M059J (cell line): ENCODE results near the gene SLC6A3. TPM values are rescaled to one million over a fixed set of nuclear protein-coding genes. Genes with fewer than 3 reads are reported as not detected.
"Not testable (repeated sequence)": the region's sequence is repeated elsewhere in the genome, so short reads cannot be mapped to it uniquely, and the experiment has no call there.

Experiments used
- DNase-seq: peaks from one replicate; pipeline ENCODE4 v3.0.0-alpha.2; 2012; ENCODE audit warnings: low read depth
- total RNA-seq: library from RNA; depleted of rRNA; stranded (reverse); fragments of >200 nt; shearing (Covaris generic); gene quantifications from 2 replicates; pipeline ENCODE4 v1.2.3, GENCODE V29; 2014

SLC6A3 gene
- total RNA-seq, 1 experiment from 2014 or later = not detected

DNA sequence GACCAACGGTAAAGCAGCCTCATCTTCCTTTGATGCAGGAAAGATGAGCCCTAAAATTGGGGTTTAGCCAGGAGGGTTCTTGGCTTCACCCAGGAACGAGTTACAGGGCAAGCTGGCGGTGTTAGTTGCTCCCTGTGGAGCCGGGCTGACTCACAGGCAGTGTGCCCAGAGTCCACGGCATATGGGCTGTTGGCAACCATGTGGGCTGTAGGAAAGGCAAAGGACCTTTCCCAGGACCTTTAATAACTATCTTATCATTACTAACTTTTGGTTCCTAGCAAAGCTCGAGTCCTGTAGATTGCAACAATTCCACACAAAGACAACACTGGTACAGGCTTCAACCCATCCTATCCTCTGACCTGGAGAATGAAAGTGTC, 70.6 kb downstream of the SLC6A3 start:
- peak; percentile 45 for DNase-seq

DNA sequence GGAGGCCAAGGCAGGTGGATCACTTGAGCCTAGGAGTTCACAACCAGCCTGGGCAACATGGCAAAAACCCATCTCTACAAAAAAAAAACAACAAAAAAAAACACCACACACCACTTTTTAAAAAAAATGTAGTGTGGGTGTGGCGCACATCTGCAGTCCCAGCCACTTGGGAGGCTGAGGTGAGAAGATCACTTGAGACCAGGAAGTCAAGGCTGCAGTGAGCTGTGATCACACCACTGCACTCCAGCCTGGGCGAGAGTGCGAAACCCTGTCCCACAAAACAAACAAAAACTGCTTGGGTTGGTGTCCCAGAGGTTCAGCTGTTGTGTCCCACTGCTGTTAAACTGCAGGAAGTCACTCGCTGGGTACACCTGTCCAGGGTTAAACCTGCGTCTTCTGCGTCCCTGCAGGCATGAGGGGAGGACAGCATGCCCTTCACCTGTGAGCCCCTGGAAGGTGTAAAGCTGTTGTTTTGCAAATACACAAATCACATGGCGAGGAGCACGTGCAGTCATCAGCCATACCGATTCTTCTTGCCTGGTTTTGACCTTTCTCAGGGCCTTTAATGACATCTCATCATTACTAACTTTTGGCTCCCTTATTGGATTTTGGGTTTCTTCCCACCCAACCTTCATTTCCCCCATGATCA, 71.1 kb downstream of the SLC6A3 start:
- DNase-seq = no peak

DNA sequence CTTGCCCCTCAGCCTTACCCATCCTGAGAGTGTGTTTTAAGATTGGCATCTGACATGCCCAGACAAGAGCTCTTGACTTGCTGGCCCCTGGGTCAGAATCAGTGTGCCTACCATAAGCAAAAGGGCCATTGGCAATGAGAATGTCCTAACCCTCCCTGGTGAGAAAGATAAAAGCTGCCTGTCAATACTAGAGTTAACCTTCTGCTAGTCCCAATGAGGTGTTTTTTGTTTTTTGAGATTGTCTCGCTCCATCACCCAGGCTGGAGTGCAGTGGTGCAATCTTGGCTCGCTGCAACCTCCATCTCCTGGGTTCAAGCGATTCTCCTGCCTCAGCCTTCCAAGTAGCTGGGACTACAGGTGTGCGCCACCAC, 73.3 kb downstream of the SLC6A3 start:
- DNase-seq = not testable (repeated sequence)

DNA sequence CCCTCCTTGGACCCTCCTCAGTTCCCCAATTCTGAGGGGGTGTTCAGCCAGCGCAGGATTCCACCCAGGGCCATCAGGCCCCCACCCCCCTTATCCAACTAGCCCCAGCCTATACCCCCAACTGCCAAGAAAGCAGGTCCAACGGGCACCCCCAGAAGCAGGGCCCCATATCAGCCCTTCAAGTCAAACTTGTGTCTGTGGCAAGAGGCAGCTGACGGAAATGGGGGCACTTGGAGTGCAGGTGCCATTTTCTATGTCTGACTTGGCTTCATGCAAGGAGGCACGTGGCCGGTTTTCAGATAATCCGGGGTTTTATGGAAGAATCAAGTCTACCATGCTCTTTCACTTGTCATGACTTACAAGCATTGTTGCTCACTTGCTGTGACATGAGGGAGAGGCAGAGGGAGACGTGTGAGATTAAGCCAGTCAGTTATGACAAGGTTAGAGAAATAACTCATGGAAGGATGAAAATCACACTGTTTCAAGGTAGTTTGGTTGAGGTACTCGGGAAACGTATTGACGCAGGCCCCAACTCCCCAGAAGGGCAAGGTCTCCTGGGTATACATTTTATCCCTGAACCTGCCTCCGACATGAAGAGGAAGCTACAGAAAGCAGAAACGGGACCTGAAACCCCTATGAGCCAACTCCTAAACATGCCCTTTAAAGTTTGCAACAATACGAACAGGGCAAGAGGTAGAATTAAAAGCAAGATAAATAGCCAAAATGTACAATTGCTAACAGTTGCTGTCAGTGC, 73.8 kb downstream of the SLC6A3 start:
- DNase-seq = no peak

DNA sequence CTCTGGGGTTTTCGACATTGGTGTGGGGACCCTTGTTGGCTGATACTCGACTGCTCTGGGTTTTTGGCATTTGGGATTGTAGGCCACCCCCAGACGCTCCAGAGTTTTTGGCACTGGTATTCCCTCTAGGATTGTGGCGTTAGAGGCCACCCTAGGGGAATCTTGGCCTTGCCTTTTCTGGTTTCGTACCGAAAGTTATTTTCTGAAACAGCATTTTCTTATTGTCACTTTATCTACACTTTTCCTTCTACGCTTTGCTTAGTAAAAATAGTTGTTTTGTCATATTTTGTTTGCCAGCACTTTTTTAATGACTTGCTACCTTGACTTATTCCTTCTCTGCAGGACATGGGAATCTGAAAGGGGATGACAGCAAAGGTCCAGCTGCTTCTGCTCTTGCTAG, 75.2 kb downstream of the SLC6A3 start:
- no peak for DNase-seq

DNA sequence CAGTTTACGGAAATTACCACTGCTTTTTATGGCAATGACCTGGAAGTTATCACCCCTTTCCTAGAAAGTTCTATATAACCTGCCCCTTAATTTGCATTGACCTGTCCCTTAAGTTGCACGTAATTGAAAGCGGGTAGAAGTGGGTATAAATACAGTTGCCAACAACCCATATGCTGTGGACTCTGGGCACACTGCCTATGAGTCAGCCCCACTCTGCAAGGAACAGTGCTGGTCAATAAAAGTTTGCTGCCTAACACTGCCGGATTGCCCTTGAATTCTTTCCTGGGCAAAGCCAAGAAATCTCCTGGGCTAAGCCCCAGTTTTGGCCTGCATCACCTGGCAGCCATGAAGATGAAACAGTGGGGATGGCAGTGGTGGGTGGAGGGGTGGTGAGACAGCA, 76.5 kb downstream of the SLC6A3 start:
- no peak for DNase-seq

DNA sequence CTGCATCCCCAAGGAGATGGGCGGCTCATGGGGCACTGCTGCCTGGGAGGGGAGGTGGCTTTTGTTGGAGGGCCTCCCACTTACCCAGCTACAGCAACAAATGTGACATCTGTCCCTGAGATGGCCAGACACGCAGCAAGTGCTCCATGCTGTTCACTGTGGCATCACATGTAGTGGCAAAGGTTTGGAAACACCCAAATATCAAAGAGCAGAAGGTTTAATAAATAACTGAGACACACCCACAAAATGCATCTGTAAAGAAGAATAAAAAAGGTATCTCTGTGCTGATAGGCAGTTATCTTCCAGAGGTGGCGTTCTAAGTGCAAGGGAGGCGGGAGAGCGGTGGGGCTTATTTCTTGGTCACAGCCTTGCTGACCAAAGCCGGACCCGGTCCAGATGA, 77.0 kb downstream of the SLC6A3 start:
- DNase-seq = no peak

DNA sequence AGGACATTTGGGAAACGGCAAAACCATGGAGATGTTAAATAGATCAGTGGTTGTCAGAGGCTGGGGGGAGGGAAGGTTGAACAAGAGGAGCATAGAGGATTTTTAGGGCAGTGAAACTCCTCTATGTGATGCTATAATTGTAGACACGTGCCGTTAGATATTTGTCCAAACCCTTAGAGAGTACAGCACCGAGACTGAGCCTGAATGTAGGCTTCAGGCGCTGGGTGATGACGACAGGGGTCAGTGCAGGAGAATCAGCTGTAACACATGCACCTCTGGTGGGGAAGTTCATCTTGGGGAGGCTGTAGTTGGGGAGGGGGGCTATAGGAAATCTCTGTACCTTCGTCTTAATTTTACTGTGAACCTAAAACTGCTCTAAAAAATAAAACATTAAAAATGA, 78.1 kb downstream of the SLC6A3 start:
- DNase-seq = no peak

DNA sequence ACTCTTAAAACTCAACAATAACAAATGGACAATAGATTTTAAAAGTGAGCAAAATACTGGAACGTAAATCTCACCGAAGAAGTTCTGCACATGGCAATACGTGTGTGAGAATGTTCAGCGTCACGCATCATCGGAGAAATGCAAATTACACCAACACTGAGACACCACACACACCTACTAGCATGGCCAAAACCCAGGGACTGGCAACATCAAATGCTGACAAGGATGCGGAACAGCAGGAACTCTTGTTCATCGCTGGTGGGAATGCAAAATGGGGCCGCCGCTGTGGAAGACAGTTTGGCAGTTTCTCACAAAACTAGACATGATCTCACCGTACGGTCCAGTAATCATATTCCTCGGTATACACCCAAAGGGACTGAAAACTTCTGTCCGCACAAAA, 78.7 kb downstream of the SLC6A3 start:
- DNase-seq = no peak

DNA sequence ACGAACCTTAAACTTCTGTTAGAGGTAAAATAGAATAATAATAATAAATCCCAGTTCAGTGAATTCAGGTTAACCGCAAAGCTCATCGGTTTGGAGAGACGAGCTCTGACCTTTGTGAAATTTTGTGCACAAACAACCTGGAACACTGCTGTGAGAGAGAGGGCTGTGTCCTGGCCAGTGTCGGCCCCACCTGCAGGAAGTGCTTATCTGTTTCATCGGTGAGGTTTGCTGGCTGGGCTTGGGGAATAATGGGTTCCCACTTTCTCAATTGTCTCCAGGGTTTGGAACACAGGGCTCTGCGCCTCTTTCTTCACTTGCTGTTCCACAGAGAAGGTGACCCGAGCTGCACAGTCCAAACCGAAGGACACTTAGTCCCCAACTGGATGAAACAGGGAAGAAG, 81.0 kb downstream of the SLC6A3 start:
- no peak for DNase-seq

DNA sequence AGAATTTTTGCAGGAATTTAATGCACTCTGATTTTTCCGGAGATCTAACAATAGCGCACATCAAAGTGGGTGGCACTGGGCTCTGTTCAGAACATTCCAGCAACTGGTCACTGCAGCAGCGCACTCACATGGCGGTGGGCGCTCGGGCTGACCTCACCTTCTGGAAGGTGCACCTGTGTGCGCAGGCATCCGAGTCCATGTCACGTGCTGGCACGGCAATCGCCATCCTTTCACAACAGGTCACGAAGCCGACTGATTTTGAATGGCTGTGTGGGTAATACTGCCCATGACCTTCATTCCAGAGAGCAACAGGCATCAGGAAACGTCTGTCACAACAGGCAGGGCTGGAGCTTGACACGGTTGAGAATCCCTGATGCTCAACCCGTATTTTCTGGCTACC, 81.7 kb downstream of the SLC6A3 start:
- DNase-seq = no peak

DNA sequence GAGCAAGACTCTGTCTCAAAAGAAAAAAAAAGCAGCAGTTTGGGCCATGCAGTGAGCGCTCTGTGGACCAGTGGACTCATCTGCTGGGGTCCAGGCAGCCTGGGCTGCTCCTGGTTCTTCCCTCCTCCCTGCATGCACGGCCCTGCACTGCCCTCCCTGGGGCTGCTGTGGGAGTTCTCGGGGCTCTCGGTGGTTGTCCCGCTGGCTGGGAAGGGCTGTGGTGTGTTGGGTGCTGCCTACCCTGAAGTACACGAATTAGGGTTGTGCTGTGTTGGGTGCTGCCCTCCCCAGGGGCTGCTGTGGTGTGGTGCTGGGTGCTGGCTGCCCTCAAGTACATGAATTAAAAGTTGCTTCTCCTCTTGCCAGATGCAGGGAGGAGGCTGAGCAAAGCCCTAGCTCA, 82.1 kb downstream of the SLC6A3 start:
- no peak for DNase-seq

DNA sequence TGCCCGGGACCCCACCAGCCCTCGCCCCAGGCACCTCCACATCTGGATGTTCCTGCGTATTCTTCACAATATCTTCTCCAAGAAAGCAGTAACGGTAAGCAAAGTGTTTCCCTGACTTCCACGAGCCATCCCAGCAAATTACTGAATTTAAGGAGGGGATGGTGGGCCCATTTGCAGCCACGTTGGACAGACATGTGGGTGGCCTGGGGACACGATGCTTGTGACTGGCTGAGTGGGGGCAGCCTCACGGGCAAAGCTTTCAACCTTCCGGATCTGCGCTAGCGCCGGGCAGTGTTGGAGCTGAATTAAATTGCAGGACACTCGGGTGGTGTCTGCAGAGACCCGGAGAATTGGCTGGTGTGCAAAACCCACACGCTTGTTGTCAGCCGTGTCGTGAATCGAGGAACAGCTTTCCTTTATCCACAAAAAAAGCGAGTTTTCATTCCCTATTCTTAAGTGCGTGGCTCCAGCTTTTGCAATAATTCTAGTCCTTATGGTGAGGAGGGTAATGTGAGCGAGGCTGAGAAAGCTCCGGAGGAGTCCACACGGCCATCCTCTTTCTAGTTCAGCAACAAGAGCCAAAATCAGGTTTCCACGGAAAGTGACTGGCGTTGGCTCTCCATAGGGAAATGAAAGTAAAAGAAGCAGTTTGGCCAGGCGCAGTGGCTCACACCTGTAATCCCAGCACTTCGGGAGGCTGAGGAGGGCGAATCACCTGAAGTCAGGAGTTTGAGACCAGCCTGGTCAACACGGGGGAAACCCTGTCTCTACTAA, 82.8 kb downstream of the SLC6A3 start:
- DNase-seq = no peak

DNA sequence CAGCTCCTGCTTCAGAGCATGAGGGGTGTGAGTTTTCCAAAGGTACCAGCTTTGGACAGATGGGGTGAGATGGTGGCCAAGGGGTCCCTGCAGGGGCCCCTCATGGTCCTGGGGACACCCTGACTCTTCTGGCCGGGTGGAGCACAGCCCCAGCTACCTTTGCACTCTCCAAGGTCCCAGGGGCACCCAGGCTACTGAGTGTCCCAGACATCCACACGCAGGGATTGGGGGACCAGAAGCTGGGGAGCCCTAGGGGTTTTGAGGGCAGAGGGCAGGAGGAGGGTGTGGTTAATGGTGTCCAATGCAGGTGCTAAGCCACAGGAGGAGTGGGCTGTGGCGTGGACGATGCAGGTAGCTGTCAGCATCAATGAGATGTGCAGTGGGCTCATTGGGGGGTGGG, 84.4 kb downstream of the SLC6A3 start:
- no peak for DNase-seq

DNA sequence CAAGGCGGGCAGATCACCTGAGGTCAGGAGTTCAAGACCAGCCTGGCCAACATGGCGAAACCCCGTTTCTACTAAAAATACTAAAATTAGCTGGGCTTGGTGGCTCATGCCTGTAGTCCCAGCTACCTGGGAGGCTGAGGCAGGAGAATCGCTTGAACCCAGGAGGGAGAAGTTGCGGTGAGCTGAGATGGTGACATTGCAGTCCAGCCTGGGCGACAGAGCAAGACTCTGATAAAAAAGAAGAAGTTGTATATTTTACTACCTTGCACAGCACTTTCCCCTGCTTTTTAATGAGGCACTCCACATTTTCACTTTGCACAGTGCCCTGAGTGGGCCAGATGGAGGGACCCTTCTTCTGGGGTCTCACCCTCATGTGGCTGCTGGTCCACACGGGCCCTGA, 84.9 kb downstream of the SLC6A3 start:
- DNase-seq = not testable (repeated sequence)

DNA sequence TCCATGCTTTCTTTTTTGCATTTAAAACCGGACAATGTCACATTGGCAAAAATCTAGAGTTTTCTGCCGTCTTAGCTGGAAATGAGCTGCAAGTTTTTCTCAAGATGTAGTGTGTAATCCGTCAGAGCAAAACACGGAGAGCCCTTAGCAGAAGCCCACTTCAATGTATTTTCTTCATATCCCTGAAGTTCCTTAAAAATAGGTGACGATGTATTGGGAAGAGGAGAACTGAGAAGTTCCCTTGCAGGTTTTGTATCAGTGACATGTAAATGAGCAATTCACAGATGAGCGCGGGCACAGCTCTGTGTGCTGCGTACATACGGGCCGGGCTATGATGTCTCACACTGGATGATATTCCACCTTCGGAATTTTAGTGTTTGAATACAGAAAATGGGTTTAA, 85.5 kb downstream of the SLC6A3 start:
- no peak for DNase-seq

DNA sequence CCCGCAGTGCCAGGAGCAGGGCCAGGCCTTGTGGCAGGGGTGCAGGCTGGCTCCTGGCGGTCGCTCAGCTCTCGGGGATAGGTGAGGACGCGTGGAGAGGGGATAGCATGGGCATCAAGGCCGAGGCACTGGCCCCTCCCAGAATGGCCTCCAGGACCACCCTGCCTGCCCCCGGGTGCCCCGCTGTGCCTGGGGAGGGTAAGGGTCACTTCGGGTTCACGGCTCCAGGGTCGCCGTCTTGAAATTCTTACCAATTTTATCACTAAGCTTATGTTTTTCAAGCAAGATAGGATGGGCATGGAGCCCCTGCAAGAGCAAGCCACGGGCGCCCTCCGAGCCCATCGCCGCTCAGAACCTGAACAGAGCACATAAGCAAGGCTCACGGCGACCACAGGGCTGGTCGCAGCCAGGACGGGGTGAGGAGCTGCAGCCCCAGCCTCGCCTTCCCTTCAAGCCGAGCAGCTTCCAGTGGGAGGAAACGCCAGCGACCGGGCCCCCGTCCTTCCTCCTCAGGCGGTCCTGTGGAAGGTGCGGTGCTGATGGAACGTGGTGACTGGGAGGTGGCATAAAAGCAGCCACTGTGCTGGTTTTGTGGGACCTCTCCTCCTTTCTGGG, 86.1 kb downstream of the SLC6A3 start:
- DNase-seq = no peak

DNA sequence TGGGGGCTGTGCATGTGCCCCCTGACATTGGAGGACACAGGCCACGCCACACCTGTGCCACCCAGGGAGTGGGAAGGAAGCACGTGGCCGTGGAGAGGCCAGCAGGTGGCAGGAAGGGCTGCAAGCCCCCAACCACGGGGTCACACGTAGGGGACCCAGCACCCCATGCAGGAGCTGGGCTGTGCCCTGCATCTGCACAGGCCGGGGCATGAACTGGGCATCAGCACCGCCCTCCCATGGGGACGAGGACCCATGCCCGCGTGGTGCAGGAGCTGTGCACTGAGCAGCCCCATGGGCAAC, 86.6 kb downstream of the SLC6A3 start:
- DNase-seq = no peak

DNA sequence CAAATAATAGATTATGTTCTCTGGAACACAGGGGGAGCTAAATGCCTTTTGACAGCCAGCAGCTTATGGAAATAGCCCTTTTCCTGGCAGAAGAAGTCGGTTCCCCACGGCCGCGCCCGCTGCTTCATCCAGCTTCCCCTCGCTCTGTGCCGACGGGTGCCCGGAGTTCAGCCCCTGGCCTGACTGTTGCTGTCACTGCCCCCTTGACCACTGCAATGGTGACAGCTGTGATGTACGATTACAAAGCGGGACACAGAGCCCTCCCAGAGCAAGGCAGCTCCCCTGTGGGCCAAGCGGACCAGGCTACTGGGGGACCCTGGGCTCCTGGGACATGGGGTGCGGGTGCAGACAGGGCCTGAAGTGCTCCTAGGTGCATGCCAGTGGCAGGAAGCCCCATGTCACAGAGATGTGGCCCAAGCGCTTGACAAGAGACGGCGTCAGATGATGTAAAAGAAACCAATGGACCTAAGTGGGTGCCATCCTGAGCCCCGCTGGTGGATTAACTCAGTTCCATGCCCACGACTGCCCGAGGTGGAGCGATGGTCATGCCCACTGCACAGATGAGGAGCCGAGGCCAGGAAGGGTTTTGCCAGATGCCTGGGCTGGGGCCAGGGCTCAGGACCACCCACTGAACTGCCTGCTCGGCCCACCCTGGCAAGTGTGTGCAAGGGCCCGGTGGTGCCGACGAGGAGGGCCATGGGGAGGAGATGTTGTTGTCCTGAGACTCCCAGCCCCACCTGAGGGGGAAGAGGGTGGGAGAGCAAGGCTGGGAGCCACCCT, 87.1 kb downstream of the SLC6A3 start:
- DNase-seq = no peak

DNA sequence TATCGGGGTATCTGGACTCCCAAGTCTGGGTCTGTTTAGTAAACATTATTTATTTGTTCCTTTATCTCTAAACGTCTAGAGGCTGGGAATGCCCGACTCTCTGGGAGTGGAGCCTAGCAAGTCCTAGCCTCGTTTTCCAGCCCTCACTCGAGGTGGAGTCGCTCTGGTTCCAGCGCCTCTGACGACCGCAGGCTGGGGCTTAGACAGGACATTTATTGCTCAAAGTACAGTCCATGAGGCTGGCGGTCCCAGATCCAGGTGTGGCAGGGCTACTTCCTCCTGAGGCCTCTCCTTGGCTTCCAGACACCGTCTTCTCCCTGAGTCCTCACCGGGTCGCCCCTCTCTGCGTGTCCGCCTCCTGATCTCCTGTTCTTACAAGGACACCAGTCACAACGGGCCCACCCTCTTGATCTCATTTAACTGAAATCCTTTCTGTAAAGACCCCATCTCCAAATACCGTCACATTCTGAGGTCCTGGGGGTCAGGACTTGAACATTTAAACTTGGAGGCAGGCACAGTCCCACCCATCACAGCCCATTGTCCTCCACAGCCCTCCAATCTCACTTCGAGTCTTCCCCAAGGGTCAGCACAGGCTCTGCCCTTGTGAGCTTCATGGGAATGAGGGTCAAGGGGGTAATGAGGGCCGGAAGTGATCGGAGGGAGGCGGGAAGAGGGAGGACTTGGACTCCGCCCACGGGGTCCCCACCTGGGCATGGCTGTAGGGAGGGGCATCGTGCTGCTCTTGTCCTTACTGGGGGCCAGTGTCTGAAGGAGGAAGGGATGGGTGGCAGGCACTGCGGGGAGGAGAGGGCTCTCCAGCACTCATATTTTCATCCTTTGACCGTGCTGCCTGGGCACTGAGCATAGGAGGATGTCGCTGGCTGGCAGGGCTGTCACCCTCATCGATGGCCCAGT, 88.1 kb downstream of the SLC6A3 start:
- no peak for DNase-seq

DNA sequence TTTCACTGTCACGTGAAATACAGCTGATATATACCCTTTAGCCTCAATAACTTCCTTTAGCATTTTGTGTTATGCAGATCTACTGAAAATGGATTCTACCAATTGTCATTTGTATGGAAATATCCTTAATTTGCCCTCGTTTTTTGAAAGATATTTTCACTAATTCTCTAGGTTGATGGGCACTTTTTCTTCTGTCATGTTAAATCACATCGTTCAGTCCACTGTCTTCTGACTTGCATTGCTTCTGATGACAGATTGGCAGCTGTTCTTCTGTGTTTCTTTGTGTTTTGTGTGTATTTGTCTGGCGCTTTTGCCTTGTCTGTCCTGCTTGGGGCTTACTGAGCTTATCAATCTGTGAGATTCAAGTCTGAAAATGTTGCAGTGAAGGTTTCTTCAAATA, 90.7 kb downstream of the SLC6A3 start:
- DNase-seq = no peak
